Chondrocyte (in vitro differentiated cells): Measurements from ENCODE around the gene SASH1. TPM values are rescaled to one million over a fixed set of nuclear protein-coding genes. Genes with fewer than 3 reads are reported as not detected.

Experiments used
- DNase-seq: peaks from one replicate; pipeline ENCODE4 v3.0.0; 2021; ENCODE audit warnings: mixed read lengths, low spot score
- H3K27ac Mint-ChIP-seq: one replicate; pipeline ENCODE4 v1.8.0; 2021; ENCODE audit warnings: mild to moderate bottlenecking, moderate library complexity, mixed read lengths; ENCODE audit not compliant: unreplicated experiment
- H3K27me3 Mint-ChIP-seq: 2 replicates; pipeline ENCODE4 v1.8.0; 2021; ENCODE audit warnings: low read depth, mixed read lengths
- H3K36me3 Mint-ChIP-seq: 2 replicates; pipeline ENCODE4 v1.8.0; 2021; ENCODE audit warnings: low read depth, mixed read lengths
- H3K4me1 Mint-ChIP-seq: 2 replicates; pipeline ENCODE4 v1.8.0; 2021; ENCODE audit warnings: low read depth, mild to moderate bottlenecking, mixed read lengths
- H3K4me3 Mint-ChIP-seq: one replicate; pipeline ENCODE4 v1.8.0; 2021; ENCODE audit warnings: mild to moderate bottlenecking, moderate library complexity, mixed read lengths; ENCODE audit not compliant: unreplicated experiment
- H3K9me3 Mint-ChIP-seq: 2 replicates; pipeline ENCODE4 v1.8.0; 2021; ENCODE audit warnings: low read depth, mixed read lengths
- total RNA-seq: library from RNA; stranded (reverse); gene quantifications from 3 replicates; pipeline ENCODE4 v1.2.1, GENCODE V29; 2021
- TF ChIP-seq, protein P1 (sequence below): fragments of 200-600 bp; sonication (generic); IDR thresholded peaks from 2 replicates; pipeline ENCODE4 v1.5.0; 2021; ENCODE audit warnings: antibody characterized with exemption, mild to moderate bottlenecking, moderate library complexity

Gene SASH1
- total RNA-seq, 1 donor from 2014 or later, result 82.9 TPM

DNA sequence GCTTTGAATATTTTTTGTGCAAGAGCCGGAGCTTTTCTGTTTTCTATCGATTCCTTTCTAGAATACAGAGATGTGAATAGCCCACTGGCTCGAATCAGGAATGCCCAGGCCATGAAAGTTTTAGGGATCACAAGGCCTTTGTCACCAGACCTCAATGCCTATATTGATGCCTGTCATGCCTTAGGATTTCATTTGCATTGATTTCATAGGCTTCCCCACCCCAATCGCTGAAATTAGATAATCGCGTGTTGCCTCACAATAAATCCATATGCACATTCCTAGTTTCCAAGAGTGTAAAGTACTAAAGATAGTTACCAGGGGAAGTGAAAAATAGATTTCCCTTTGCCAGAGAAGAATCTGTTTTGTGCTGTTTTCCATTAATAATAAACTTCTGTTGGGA, 150.8 kb downstream of the SASH1 start:
- Mint-ChIP-seq H3K4me3 (no peak overlapping the region), H3K36me3 (peaks cover 16% of the 10 kb centered on the region), H3K27ac (no peak overlapping the region), H3K9me3 (no peaks in the 10 kb centered on the region), H3K27me3 (no peaks in the 10 kb centered on the region), H3K4me1 (peaks cover 24% of the 10 kb centered on the region)
- no peak for DNase-seq
- TF ChIP-seq, protein P1, sequence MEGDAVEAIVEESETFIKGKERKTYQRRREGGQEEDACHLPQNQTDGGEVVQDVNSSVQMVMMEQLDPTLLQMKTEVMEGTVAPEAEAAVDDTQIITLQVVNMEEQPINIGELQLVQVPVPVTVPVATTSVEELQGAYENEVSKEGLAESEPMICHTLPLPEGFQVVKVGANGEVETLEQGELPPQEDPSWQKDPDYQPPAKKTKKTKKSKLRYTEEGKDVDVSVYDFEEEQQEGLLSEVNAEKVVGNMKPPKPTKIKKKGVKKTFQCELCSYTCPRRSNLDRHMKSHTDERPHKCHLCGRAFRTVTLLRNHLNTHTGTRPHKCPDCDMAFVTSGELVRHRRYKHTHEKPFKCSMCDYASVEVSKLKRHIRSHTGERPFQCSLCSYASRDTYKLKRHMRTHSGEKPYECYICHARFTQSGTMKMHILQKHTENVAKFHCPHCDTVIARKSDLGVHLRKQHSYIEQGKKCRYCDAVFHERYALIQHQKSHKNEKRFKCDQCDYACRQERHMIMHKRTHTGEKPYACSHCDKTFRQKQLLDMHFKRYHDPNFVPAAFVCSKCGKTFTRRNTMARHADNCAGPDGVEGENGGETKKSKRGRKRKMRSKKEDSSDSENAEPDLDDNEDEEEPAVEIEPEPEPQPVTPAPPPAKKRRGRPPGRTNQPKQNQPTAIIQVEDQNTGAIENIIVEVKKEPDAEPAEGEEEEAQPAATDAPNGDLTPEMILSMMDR, result no peak

DNA sequence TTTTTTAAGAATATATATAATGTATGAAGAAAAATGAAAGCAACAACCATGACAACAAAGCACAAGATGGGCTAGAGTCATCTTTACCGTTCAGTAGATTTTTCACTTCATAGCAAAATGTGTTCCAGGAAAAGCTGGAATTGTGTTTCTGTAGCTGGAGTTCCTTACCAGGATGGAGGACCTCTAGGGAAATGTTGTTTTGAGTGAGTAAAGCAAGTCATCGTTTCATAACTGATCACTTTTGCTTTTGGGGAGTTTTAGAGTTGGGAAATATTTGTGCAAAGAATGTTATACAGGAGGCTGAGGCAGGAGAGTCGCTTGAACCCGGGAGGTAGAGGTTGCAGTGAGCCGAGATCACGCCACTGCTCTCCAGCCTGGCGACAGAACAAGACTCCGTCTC, 151.6 kb downstream of the SASH1 start:
- Mint-ChIP-seq H3K9me3 (no peaks in the 10 kb centered on the region), H3K27ac (no peak overlapping the region)
- DNase-seq, result no peak

GRCh38 chr6:148495029-148495428, 152.4 kb downstream of the SASH1 start:
- TF ChIP-seq, protein P1, result no peak
- Mint-ChIP-seq H3K4me1 (peaks cover 24% of the 10 kb centered on the region), H3K4me3 (no peak overlapping the region), H3K27ac (no peak overlapping the region), H3K9me3 (no peaks in the 10 kb centered on the region), H3K36me3 (peaks cover 8% of the 10 kb centered on the region), H3K27me3 (no peaks in the 10 kb centered on the region)
- DNase-seq, result no peak

More for the DNA sequence above, 151.6 kb downstream of the SASH1 start:
- no peak overlapping the region for H3K4me3 Mint-ChIP-seq
- no peaks in the 10 kb centered on the region for H3K27me3 Mint-ChIP-seq
- peaks cover 24% of the 10 kb centered on the region for H3K4me1 Mint-ChIP-seq
- H3K36me3 Mint-ChIP-seq, result peaks cover 8% of the 10 kb centered on the region
- TF ChIP-seq, protein P1, result no peak

- TF ChIP-seq, protein P1, result no peak
- Mint-ChIP-seq H3K9me3 (peaks cover 4% of the 10 kb centered on the region), H3K27ac (peak overlapping the region; percentile 37), H3K36me3 (peaks cover 6% of the 10 kb centered on the region), H3K4me3 (no peak overlapping the region), H3K27me3 (no peaks in the 10 kb centered on the region), H3K4me1 (peaks cover 36% of the 10 kb centered on the region)
- no peak for DNase-seq
Measured at GRCh38 chr6:148497257-148497656, 154.6 kb downstream of the SASH1 start.

- Mint-ChIP-seq H3K27me3 (no peaks in the 10 kb centered on the region), H3K4me3 (no peak overlapping the region), H3K9me3 (peaks cover 4% of the 10 kb centered on the region), H3K4me1 (peaks cover 41% of the 10 kb centered on the region), H3K36me3 (peaks cover 6% of the 10 kb centered on the region), H3K27ac (peak overlapping the region; percentile 46)
- TF ChIP-seq, protein P1, result no peak
- DNase-seq, result no peak
Measured at GRCh38 chr6:148497717-148498116, 155.1 kb downstream of the SASH1 start.
